ENCODE results near the gene MANF. TPM values are rescaled to one million over a fixed set of nuclear protein-coding genes. Genes with fewer than 3 reads are reported as not detected.

MANF gene
- 371 and 372 TPM in 2 replicates for polyA plus RNA-seq (2013)

GRCh38 chr3:51384726-51385473, at the start of gene MANF:
Gene MANF (plus strand): TSS chr3:51385291. CDS start chr3:51385343, 52 bp downstream.
- Histone ChIP-seq H3K79me2 (ENCODE audit: control insufficient read depth, insufficient read depth, low read length, poor library complexity) (peaks cover 18% of the 10 kb centered on the region), H3K27me3 (ENCODE audit: insufficient read depth, low read length) (no peaks in the 10 kb centered on the region), H3K23ac (ENCODE audit: low read length) (no peak within 1 kb of the TSS), H2BK5ac (ENCODE audit: low read depth, low read length, poor library complexity) (peak within 1 kb of the TSS; percentile 92), H4K12ac (ENCODE audit: low read depth, low read length) (peak within 1 kb of the TSS; percentile 90), H3K4me3 (ENCODE audit: low read depth, low read length) (peak within 1 kb of the TSS; percentile 97), H4K8ac (ENCODE audit: low read depth, low read length) (peak within 1 kb of the TSS; percentile 94), H2BK120ac (ENCODE audit: insufficient read depth, low read length, poor library complexity) (peak within 1 kb of the TSS; percentile 82), H3K9ac (ENCODE audit: low read length) (peak within 1 kb of the TSS; percentile 91), H2AK5ac (ENCODE audit: low read length) (peak within 1 kb of the TSS; percentile 89), H3K14ac (ENCODE audit: low read length) (peak within 1 kb of the TSS; percentile 97), H2AFZ (ENCODE audit: insufficient read depth, low read length, poor library complexity) (peak within 1 kb of the TSS; percentile 85), H3K9me3 (ENCODE audit: insufficient read depth, low read depth, low read length) (peaks cover 2% of the 10 kb centered on the region), H3K18ac (ENCODE audit: low read length) (peak within 1 kb of the TSS; percentile 86), H3K4me2 (ENCODE audit: low read length) (peak within 1 kb of the TSS; percentile 77), H3K4ac (ENCODE audit: low read depth, low read length) (peak within 1 kb of the TSS; percentile 93), H4K91ac (ENCODE audit: low read depth, low read length) (peak within 1 kb of the TSS; percentile 96), H3K79me1 (ENCODE audit: low read length) (peaks cover 11% of the 10 kb centered on the region), H3K36me3 (ENCODE audit: control insufficient read depth in 1 of 2, insufficient read depth in 2 of 2, low read length in 2 of 2) (peaks cover 8 to 20% of the 10 kb centered on the region in 2 experiments), H3K27ac (ENCODE audit: low read depth, low read length) (peak within 1 kb of the TSS; percentile 72), H3K4me1 (ENCODE audit: control insufficient read depth in 1 of 2, insufficient read depth in 2 of 2, low read length in 2 of 2) (peaks cover 17 to 30% of the 10 kb centered on the region in 2 experiments), H2BK12ac (ENCODE audit: low read length) (no peak within 1 kb of the TSS)
- peak; percentile 98 to 99 for DNase-seq
- WGBS (ENCODE audit: extremely low coverage, insufficient coverage, insufficient read length): no CpG with 5 or more reads among the region's 65 CpGs

GRCh38 chr3:51336261-51336660, 48.8 kb upstream of the MANF start:
- Histone ChIP-seq H3K36me3 (ENCODE audit: control insufficient read depth in 1 of 2, insufficient read depth in 2 of 2, low read length in 2 of 2) (peaks cover 0 to 11% of the 10 kb centered on the region in 2 experiments), H2BK5ac (ENCODE audit: low read depth, low read length, poor library complexity) (no peak overlapping the region), H3K27me3 (ENCODE audit: insufficient read depth, low read length) (no peaks in the 10 kb centered on the region), H3K79me1 (ENCODE audit: low read length) (peaks cover 2% of the 10 kb centered on the region), H4K8ac (ENCODE audit: low read depth, low read length) (no peak overlapping the region), H2AFZ (ENCODE audit: insufficient read depth, low read length, poor library complexity) (no peak overlapping the region), H3K4me2 (ENCODE audit: low read length) (no peak overlapping the region), H3K23ac (ENCODE audit: low read length) (no peak overlapping the region), H3K14ac (ENCODE audit: low read length) (no peak overlapping the region), H3K18ac (ENCODE audit: low read length) (no peak overlapping the region), H3K4me3 (ENCODE audit: low read depth, low read length) (no peak overlapping the region), H3K9ac (ENCODE audit: low read length) (no peak overlapping the region), H3K4ac (ENCODE audit: low read depth, low read length) (no peak overlapping the region), H3K79me2 (ENCODE audit: control insufficient read depth, insufficient read depth, low read length, poor library complexity) (no peaks in the 10 kb centered on the region), H2AK5ac (ENCODE audit: low read length) (no peak overlapping the region), H2BK120ac (ENCODE audit: insufficient read depth, low read length, poor library complexity) (no peak overlapping the region), H4K12ac (ENCODE audit: low read depth, low read length) (no peak overlapping the region), H3K27ac (ENCODE audit: low read depth, low read length) (no peak overlapping the region), H3K4me1 (ENCODE audit: control insufficient read depth in 1 of 2, insufficient read depth in 2 of 2, low read length in 2 of 2) (peaks cover 12 to 15% of the 10 kb centered on the region in 2 experiments), H4K91ac (ENCODE audit: low read depth, low read length) (no peak overlapping the region), H2BK12ac (ENCODE audit: low read length) (no peak overlapping the region), H3K9me3 (ENCODE audit: insufficient read depth, low read depth, low read length) (no peaks in the 10 kb centered on the region)
- no CpG with 5 or more reads among the region's 1 CpG for WGBS (ENCODE audit: extremely low coverage, insufficient coverage, insufficient read length)
- DNase-seq: no peak

GRCh38 chr3:51337666-51338065, 47.4 kb upstream of the MANF start:
- DNase-seq: no peak
- Histone ChIP-seq H3K27me3 (ENCODE audit: insufficient read depth, low read length) (no peaks in the 10 kb centered on the region), H3K4me2 (ENCODE audit: low read length) (no peak overlapping the region), H3K27ac (ENCODE audit: low read depth, low read length) (no peak overlapping the region), H3K4ac (ENCODE audit: low read depth, low read length) (no peak overlapping the region), H3K18ac (ENCODE audit: low read length) (no peak overlapping the region), H2BK120ac (ENCODE audit: insufficient read depth, low read length, poor library complexity) (no peak overlapping the region), H3K79me2 (ENCODE audit: control insufficient read depth, insufficient read depth, low read length, poor library complexity) (no peaks in the 10 kb centered on the region), H3K79me1 (ENCODE audit: low read length) (peaks cover 2% of the 10 kb centered on the region), H2AFZ (ENCODE audit: insufficient read depth, low read length, poor library complexity) (no peak overlapping the region), H3K9ac (ENCODE audit: low read length) (no peak overlapping the region), H2BK12ac (ENCODE audit: low read length) (no peak overlapping the region), H4K91ac (ENCODE audit: low read depth, low read length) (no peak overlapping the region), H3K4me1 (ENCODE audit: control insufficient read depth in 1 of 2, insufficient read depth in 2 of 2, low read length in 2 of 2) (peaks cover 12 to 15% of the 10 kb centered on the region in 2 experiments), H3K4me3 (ENCODE audit: low read depth, low read length) (no peak overlapping the region), H3K23ac (ENCODE audit: low read length) (no peak overlapping the region), H4K8ac (ENCODE audit: low read depth, low read length) (no peak overlapping the region), H4K12ac (ENCODE audit: low read depth, low read length) (no peak overlapping the region), H2BK5ac (ENCODE audit: low read depth, low read length, poor library complexity) (no peak overlapping the region), H3K36me3 (ENCODE audit: control insufficient read depth in 1 of 2, insufficient read depth in 2 of 2, low read length in 2 of 2) (peaks cover 0 to 11% of the 10 kb centered on the region in 2 experiments), H2AK5ac (ENCODE audit: low read length) (no peak overlapping the region), H3K9me3 (ENCODE audit: insufficient read depth, low read depth, low read length) (no peaks in the 10 kb centered on the region), H3K14ac (ENCODE audit: low read length) (no peak overlapping the region)
- no CpG with 5 or more reads among the region's 1 CpG for WGBS (ENCODE audit: extremely low coverage, insufficient coverage, insufficient read length)

GRCh38 chr3:51338632-51339031, 46.5 kb upstream of the MANF start:
- no peak overlapping the region for H3K4ac ChIP-seq (ENCODE audit: low read depth, low read length)
- no peaks in the 10 kb centered on the region for H3K9me3 ChIP-seq (ENCODE audit: insufficient read depth, low read depth, low read length)
- H3K27ac ChIP-seq (ENCODE audit: low read depth, low read length): no peak overlapping the region
- H3K27me3 ChIP-seq (ENCODE audit: insufficient read depth, low read length): no peaks in the 10 kb centered on the region
- H2AFZ ChIP-seq (ENCODE audit: insufficient read depth, low read length, poor library complexity): no peak overlapping the region
- peaks cover 12 to 15% of the 10 kb centered on the region in 2 experiments for H3K4me1 ChIP-seq (ENCODE audit: control insufficient read depth in 1 of 2, insufficient read depth in 2 of 2, low read length in 2 of 2)
- H3K4me3 ChIP-seq (ENCODE audit: low read depth, low read length): no peak overlapping the region
- H2BK12ac ChIP-seq (ENCODE audit: low read length): no peak overlapping the region
- no peak overlapping the region for H2BK5ac ChIP-seq (ENCODE audit: low read depth, low read length, poor library complexity)
- WGBS (ENCODE audit: extremely low coverage, insufficient coverage, insufficient read length): no CpG with 5 or more reads among the region's 3 CpGs
- no peak overlapping the region for H2BK120ac ChIP-seq (ENCODE audit: insufficient read depth, low read length, poor library complexity)
- no peak overlapping the region for H4K8ac ChIP-seq (ENCODE audit: low read depth, low read length)
- H4K91ac ChIP-seq (ENCODE audit: low read depth, low read length): no peak overlapping the region
- H3K79me1 ChIP-seq (ENCODE audit: low read length): peaks cover 2% of the 10 kb centered on the region
- H4K12ac ChIP-seq (ENCODE audit: low read depth, low read length): no peak overlapping the region
- H3K9ac ChIP-seq (ENCODE audit: low read length): no peak overlapping the region
- H3K79me2 ChIP-seq (ENCODE audit: control insufficient read depth, insufficient read depth, low read length, poor library complexity): no peaks in the 10 kb centered on the region
- no peak overlapping the region for H2AK5ac ChIP-seq (ENCODE audit: low read length)
- no peak overlapping the region for H3K14ac ChIP-seq (ENCODE audit: low read length)
- H3K4me2 ChIP-seq (ENCODE audit: low read length): no peak overlapping the region
- no peak overlapping the region for H3K18ac ChIP-seq (ENCODE audit: low read length)
- H3K23ac ChIP-seq (ENCODE audit: low read length): no peak overlapping the region
- peaks cover 0 to 13% of the 10 kb centered on the region in 2 experiments for H3K36me3 ChIP-seq (ENCODE audit: control insufficient read depth in 1 of 2, insufficient read depth in 2 of 2, low read length in 2 of 2)
- DNase-seq: no peak

All from trophoblast cell (in vitro differentiated cells and primary cell).